NK-92 (cell line): ENCODE data around the gene ZNF101.

Experiments
- DNase-seq: peaks from one replicate; lab custom pipeline; 2025; ENCODE audit not compliant: unreplicated experiment; lab: John Stamatoyannopoulos, UW

Gene ZNF101

GRCh38 chr19:19668230-19669012 lies at the start of gene ZNF101:
Gene ZNF101, plus strand, starts transcription at chr19:19668839. Its CDS starts 125 bp downstream, at chr19:19668964.
- DNase-seq = peak; percentile 72

- DNase-seq = no peak
Observed at GRCh38 chr19:19619181-19619848, 49.3 kb upstream of the ZNF101 start.

GRCh38 chr19:19619849-19620210 lies 48.8 kb upstream of the ZNF101 start:
- DNase-seq = no peak

DNA sequence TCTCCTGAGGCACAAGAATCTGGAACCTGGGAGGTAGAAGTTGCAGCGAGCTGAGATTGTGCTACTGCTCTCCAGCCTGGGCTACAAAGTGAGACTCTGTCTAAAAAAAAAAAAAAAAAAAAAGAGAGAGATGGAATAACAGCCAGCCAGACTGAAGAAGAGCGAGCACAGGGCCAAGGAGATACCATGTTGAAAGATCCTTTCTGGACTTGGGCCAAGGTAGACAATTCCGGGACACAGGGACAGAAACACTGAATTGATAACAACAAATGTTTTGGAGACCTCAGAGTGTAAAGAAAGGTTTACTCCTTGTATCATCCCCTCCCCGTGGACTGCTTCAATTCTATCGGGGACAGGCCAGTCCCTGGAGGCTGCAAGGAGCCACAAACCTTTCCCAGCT lies 45.3 kb upstream of the ZNF101 start:
- no peak for DNase-seq

GRCh38 chr19:19624032-19624570 lies 44.5 kb upstream of the ZNF101 start:
- DNase-seq = no peak

- DNase-seq = no peak
Observed at GRCh38 chr19:19626516-19627472, 41.8 kb upstream of the ZNF101 start.

GRCh38 chr19:19627621-19628500 lies 40.8 kb upstream of the ZNF101 start, which contains the start of gene LPAR2:
Gene LPAR2, minus strand, starts transcription at chr19:19628220. Its CDS starts 945 bp downstream, at chr19:19627275.
- DNase-seq = no peak

GRCh38 chr19:19628501-19629134 lies 40.0 kb upstream of the ZNF101 start:
- no peak for DNase-seq

GRCh38 chr19:19630062-19630414 lies 38.6 kb upstream of the ZNF101 start:
- DNase-seq = no peak

DNA sequence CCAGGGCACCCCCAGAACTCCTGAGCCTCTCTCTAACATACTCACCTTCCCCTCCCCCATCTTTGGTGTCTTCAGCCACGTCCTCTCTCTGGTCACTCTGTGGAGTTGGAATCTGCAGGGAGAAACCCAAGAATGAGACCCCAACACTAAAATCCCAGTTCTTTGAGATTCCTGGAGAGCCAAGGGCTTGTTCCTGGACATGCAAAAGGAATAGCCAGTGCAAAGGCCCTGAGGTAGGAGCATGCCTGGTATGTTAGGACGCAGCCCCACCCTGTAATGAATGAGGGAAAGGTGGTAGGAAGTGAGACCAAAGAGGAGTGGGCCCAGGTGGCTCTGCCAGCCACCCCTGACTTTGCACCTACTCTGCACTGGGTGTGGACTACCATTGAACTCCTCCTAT lies 38.2 kb upstream of the ZNF101 start:
- DNase-seq = no peak

DNA sequence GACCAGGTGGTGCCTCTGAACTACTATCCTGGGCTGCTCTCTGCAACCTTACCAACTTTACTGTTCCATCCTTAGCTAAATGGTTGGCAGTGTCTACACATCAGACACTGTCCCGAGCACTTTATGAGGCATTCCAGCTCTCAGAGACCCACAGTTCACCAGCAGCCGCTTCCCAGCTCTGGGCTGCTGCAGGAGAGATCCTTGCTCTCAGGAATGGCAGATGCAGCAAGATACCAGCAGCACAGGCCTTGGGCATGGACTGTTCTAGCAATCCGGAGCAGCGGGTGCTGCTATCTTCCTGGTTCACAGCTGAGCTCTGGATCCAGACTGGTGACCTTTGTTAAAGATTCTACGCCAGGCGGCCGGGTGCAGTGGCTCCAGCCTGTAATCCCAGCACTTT lies 37.3 kb upstream of the ZNF101 start:
- DNase-seq = no peak

GRCh38 chr19:19632661-19633060 lies 36.0 kb upstream of the ZNF101 start:
- no peak for DNase-seq

GRCh38 chr19:19633711-19634515 lies 34.7 kb upstream of the ZNF101 start:
- DNase-seq = no peak

GRCh38 chr19:19634516-19635312 lies 33.9 kb upstream of the ZNF101 start:
- DNase-seq = no peak

- DNase-seq = no peak
Observed at GRCh38 chr19:19635313-19635702, 33.3 kb upstream of the ZNF101 start.

- no peak for DNase-seq
Observed at GRCh38 chr19:19636573-19637185, 32.0 kb upstream of the ZNF101 start.

GRCh38 chr19:19637186-19637522 lies 31.5 kb upstream of the ZNF101 start:
- DNase-seq = no peak
